EH (cell line): ENCODE results near the gene CCDC66.

Experiments used
- DNase-seq: peaks from one replicate; pipeline ENCODE4 v3.0.0-alpha.2; 2015; ENCODE audit warnings: low read depth

The CCDC66 gene

GRCh38 chr3:56622381-56622780 is 65.4 kb downstream of the CCDC66 start:
- no peak for DNase-seq

GRCh38 chr3:56624725-56625124 is 67.8 kb downstream of the CCDC66 start:
- DNase-seq = peak; percentile 65

- DNase-seq = no peak
Observed at GRCh38 chr3:56629047-56629446, 72.1 kb downstream of the CCDC66 start.

- DNase-seq = no peak
Observed at GRCh38 chr3:56629451-56629850, 72.5 kb downstream of the CCDC66 start.

GRCh38 chr3:56630966-56631365 is 74.0 kb downstream of the CCDC66 start:
- peak; percentile 9 for DNase-seq

GRCh38 chr3:56633181-56633580 is 76.2 kb downstream of the CCDC66 start:
- DNase-seq = no peak

- no peak for DNase-seq
Observed at GRCh38 chr3:56633602-56634535, 76.9 kb downstream of the CCDC66 start.

GRCh38 chr3:56645407-56645806 is 88.4 kb downstream of the CCDC66 start:
- no peak for DNase-seq

- no peak for DNase-seq
Observed at GRCh38 chr3:56654460-56654859, 97.5 kb downstream of the CCDC66 start.

GRCh38 chr3:56655709-56656108 is 98.7 kb downstream of the CCDC66 start:
- DNase-seq = peak; percentile 2

GRCh38 chr3:56664823-56665222 is 107.8 kb downstream of the CCDC66 start:
- DNase-seq = no peak

GRCh38 chr3:56667973-56668579 is 111.1 kb downstream of the CCDC66 start:
- no peak for DNase-seq
